HG02763 (cell line): Measurements from ENCODE around the gene ACTR10.

ENCODE experiments used
- ATAC-seq: cut with Tn5 transposase; IDR thresholded peaks from one replicate; pipeline ENCODE4 v1.9.1; 2021; ENCODE audit warnings: mild to moderate bottlenecking, moderate library complexity; ENCODE audit not compliant: unreplicated experiment

Gene ACTR10

GRCh38 chr14:58199726-58200479, at the start of gene ACTR10:
Gene ACTR10, plus strand, starts transcription at chr14:58200149. Its CDS starts 69 bp downstream, at chr14:58200218.
- ATAC-seq, result peak; percentile 94

DNA sequence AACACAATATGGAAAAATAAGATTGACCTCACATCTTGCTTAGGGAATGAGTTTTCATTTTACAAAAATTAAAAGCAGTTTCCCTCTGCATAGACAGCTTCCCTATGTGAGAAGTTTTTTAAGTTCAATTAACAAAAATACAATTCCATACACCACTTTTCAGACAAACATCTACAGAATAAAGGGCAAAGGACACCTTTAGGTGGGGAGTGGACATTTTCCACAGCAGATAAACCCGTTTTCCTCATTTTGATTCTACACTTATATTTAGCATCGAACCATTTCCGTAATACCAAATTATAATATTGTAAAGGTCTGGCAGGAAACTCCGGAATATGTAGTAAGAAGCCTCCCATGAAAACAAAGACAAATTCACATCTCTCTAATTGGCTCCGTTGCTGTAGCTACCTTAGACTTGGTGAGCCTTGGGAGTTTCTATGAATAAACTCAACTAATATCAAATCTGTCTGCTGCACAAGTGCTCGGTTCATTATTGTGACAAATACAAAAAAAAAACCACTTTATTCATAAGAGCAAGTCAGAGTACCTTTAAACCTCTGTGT, 49.6 kb upstream of the ACTR10 start:
- ATAC-seq, result no peak

DNA sequence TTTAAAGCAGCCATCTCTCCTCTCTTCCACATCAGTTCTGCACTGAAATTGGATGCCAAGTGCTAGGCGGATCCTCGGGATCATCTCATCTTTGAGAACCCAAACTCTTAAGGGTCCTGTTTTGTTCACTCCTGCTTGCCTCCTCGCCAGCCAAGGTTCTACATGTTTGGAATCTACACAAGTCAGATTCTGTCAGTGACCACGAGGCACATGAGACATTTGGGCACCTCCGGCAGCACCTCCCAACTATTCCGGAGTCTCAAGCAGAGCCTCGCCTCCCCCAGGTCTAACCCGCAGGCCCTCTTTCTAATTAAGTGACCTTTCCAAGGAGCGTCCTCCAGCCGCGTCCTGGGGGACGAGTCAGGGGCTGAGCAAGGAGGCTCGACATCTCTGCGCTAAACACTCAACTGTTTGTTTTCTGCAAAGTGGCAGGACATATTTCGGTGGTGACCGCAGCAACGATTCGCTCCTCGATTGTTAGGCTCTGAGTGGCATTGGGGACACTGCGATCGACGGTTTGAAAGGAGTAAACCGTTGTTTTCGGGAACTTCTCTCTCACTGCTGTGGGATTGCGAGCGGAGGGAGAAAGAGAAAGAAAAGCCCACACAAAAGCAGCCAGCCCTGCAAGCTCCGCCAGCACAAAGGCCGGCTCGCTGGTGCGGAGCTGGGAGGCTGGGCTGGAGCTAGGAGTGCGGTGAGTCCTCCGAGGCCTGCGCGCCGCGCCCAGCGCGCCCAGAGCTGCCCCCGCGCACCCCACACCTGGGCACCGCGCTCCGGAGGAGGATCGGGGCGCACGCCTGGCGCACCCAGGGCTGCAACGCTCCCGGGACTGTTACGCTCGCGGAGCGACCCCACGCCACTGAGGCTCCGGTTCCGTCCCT, 48.6 kb upstream of the ACTR10 start:
- ATAC-seq, result peak; percentile 27

DNA sequence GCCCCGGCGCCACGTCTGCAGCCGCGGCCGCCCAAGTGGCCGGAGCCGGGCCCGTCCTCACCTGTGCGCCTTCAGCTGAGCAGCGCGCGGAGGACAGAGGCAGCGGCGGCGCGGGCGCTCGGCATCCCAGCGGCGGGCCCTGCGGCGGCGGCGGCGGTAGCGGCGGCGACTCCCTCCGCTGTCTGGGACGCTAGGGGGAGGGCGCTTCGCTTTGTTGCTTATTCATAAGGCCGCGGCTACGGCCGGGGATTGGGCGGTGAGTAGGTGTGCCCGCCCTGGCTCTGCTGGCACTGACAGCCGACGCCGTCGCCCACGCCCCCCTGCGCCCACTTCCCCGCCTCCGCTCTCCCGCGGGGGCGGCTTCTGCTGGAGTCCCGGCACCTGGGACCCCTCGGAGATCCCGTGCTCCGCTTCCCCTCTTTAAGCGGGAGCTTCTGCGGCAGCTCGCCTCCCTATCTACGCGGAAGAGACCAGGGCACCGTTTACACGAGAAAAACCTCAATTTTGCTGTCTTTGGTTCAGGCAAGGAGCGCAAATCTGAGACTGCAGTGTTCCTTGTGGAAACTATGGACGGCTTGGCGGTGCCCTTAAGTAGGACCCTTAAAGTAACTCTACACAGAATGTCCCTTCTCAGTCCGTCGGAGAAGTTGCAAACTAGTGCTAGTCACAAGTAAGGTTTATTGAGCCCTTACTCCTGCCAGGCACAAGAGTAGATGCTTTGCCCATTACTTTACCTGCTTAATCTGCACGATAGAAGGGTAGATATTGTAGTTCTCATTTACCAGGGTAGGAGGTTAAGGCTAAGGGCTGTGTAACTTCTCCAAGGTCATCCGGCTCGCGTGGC, 47.7 kb upstream of the ACTR10 start, which contains the start of gene ARMH4:
Gene ARMH4 (minus strand): TSS at position 200 of the 844 bp plus-strand sequence. CDS start 12,855 bp downstream, outside the sequence.
- peak; percentile 91 for ATAC-seq

DNA sequence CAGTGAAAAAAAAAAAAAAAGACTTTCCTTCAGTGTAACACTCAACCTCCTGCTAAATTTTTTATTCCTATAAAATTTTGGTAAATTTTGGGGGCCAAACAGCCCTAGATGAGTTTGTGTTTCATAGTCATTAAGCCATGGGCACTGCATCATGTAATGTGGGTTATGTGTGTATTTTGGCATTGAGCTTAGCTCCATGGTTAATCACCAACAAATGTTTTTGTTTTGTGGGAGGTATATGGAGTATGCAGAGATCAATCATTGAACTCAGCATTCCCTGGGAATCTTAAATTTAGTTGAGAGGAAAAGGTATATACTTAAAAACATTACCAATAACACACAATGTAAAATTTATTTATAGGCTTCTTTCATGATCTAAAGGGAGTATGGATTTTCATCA, 39.4 kb upstream of the ACTR10 start:
- no peak for ATAC-seq

GRCh38 chr14:58166005-58166983, 33.7 kb upstream of the ACTR10 start:
- ATAC-seq, result no peak

GRCh38 chr14:58167057-58167456, 32.9 kb upstream of the ACTR10 start:
- no peak for ATAC-seq

DNA sequence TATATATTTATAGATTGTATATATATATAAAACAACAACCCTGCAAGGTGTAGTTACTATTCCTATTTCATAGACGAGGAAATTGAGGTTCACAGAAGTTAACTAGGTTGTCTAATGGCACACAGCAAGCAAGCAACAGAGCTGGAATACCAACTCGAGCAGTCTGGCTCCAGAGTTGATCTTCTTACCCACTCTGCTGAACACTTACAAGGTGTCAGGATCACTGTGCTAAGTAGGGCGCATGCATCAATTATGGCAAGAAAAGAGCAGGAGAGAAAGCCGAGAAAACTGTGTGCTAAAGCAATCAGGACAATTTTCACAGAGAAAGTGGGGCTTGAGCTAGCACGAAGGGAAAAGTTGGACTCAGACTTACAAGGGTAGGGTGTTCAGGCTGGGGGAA, 32.1 kb upstream of the ACTR10 start:
- no peak for ATAC-seq

DNA sequence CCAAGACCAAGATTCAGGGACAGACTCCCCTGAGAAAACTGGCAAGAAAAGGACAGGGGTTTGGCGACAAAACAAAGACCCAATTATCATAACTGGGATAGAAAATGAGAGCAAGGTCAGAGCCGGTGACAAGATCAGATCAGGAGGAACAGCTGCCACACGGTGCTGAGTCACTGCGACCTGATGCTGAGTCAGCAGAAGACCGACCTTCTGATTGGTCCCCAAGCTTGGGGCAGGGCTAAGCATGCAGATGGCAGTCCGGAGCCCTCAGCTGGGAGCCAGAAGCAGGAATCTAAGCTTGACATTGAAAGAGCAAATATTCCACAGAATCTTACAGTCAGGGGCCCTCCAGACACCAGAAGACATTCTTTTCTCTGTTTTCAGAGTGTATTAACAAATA, 28.9 kb upstream of the ACTR10 start:
- no peak for ATAC-seq

- ATAC-seq, result no peak
Measured at GRCh38 chr14:58177125-58177524, 22.8 kb upstream of the ACTR10 start.

GRCh38 chr14:58189176-58189575, 10.8 kb upstream of the ACTR10 start:
- ATAC-seq, result no peak

GRCh38 chr14:58191763-58192601, 8.0 kb upstream of the ACTR10 start:
- no peak for ATAC-seq

DNA sequence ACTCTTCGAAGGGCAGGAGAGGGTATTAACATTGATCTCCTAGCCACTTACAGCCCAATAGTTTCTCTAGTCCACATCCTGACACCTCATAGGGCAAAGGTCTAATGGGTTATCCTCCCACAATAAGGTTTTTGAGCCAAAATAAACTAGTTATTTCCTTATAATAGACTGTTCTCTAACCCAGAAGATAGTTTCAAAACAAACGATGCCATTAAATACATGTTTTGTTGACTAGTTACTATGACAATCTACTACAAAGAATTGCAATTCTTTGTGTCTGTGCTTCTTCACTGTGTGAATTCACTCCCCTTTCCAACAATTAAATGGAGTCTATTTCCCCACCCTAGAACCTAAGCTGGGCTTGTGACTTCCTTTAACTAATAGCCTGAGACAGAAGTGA, 6.4 kb upstream of the ACTR10 start:
- no peak for ATAC-seq

DNA sequence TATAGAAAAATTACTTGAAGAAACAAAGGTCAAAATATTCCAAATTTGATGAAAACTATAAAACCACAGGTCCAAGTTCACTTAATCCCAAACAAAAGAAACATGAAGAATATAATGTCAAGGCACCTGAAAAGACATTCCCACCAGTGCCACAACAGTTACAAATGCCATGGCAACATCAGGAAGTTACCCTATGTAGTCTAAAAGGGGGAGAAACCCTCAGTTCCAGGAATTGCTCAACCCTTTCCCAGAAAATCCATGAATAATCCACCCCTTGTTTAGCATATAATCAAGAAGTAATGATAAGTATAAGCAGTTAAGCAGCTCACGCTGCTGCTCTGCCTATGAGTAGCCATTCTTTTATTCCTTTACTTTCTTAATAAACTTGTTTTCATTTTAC, 3.8 kb upstream of the ACTR10 start:
- no peak for ATAC-seq

DNA sequence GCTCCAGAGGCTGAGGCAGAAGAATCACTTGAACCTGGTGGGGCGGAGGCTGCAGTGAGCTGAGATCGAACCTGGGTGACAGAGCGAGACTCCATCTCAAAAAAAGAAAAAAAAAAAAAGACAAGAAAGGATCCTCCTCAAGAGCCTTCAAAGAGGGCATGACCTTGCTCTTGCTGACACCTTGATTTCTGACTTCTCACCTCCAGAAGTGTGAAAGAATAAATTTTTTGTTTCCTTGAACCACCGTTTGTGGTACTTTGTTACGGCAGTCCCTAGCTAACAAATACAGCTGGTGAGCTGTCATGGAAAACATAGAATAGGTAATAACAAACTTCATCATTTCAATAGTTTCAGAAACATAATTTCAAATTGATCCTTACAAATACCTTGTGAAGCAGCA, 1.9 kb upstream of the ACTR10 start:
- ATAC-seq, result no peak

GRCh38 chr14:58200480-58200841, 512 bp downstream of the ACTR10 start:
- ATAC-seq, result no peak

DNA sequence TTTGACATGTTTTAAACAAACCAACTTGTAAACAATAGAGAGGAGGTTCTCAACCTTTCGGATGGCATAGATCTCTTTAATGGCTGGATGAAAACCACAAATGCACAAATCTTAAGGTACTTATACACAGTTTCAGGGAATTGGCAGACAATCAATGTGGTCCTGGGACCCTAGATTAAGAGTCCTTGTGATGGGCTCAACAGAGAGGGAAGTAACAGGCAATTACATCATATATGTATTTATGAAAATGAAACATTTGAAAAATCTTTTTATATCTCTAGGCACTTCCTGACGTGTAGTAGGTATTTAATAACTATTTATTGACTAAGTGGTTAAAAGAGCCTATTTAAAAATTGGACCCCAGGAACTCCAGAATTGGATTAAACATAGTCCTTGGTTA, 897 bp downstream of the ACTR10 start:
- no peak for ATAC-seq

GRCh38 chr14:58213176-58213575, 13.2 kb downstream of the ACTR10 start:
- no peak for ATAC-seq
